Transverse colon (tissue), 4 donors: ENCODE measurements around the gene NEURL1. TPM values are rescaled to one million over a fixed set of nuclear protein-coding genes. Genes with fewer than 3 reads are reported as not detected.
A peak's percentile ranks its signal among the peaks of the same experiment; 100 is the strongest.

Experiments
- DNase-seq: peaks from one replicate; pipeline ENCODE4 v3.0.0-alpha.2; 2019
- H3K27ac ChIP-seq, 4 donors: fragments of 200-600 bp; sonication (generic); 2 replicates each; pipeline ENCODE4 v1.5.1; 2016 to 2018; ENCODE audit warnings: inconsistent platforms in 4 of 4
- H3K27me3 ChIP-seq: fragments of 200-600 bp; sonication (generic); 2 replicates; pipeline ENCODE4 v1.5.1; 2017; ENCODE audit warnings: inconsistent platforms
- H3K36me3 ChIP-seq, 4 donors: fragments of 200-600 bp; sonication (generic); 2 replicates each; pipeline ENCODE4 v1.5.1; 2017 to 2019; ENCODE audit warnings: inconsistent platforms in 4 of 4
- H3K4me1 ChIP-seq, 4 donors: fragments of 200-600 bp; sonication (generic); 2 replicates each; pipeline ENCODE4 v1.5.1; 2017 to 2020; ENCODE audit warnings: inconsistent platforms in 4 of 4
- H3K4me3 ChIP-seq, 4 donors: fragments of 200-600 bp; sonication (generic); 1 replicate in 1 of 4; 2 replicates in 3 of 4; pipeline versions ENCODE4 v1.5.1 to v1.6.1; 2017 to 2019; ENCODE audit warnings: inconsistent platforms in 4 of 4
- H3K9me3 ChIP-seq, 2 donors: fragments of 200-600 bp; sonication (generic); 2 replicates each; pipeline ENCODE4 v1.5.1; 2017 to 2019; ENCODE audit warnings: inconsistent platforms in 2 of 2
- EP300 ChIP-seq: sonication (generic); formaldehyde crosslinking; IDR thresholded peaks from one replicate; pipeline ENCODE4 v1.6.1; 2017; ENCODE audit warnings: antibody characterized with exemption, low read depth
- POLR2A ChIP-seq: fragments of 450-650 bp; IDR thresholded peaks from one replicate; pipeline ENCODE4 v1.6.1; 2016; ENCODE audit warnings: antibody characterized with exemption, mild to moderate bottlenecking, moderate library complexity
- POLR2AphosphoS5 ChIP-seq, 3 donors: sonication (generic); formaldehyde crosslinking; IDR thresholded peaks; one replicate each; pipeline ENCODE4 v1.6.1; 2016; ENCODE audit warnings: antibody characterized with exemption in 3 of 3
- WGBS, 2 donors: methylation state at CpG; one replicate each; pipeline ENCODE4 v1.1.5; 2018; ENCODE audit warnings: low coverage in 1 of 2; 5-methylcytosine and 5-hydroxymethylcytosine counted together
- in situ Hi-C, 4 donors: fragments of 200-750 bp; cut with MboI; loops; one replicate each; pipeline versions ENCODE4 v1.15.0 to v1.15.1; 2017; ENCODE audit warnings: low sequenced_read_pairs in 3 of 4, low pct_ligation_motif_present in 1 of 4, low pct_unique_long_range_greater_than_20kb in 1 of 4
- intact Hi-C: fragments of 100-400 bp; cut with DNase I; formaldehyde crosslinking; loops from one replicate; pipeline ENCODE4 v1.15.1; 2023; ENCODE audit warnings: low total_unique reads
- total RNA-seq, 4 donors: library from RNA; depleted of rRNA; stranded (reverse); fragments of >200 nt; gene quantifications; one replicate each; pipeline ENCODE4 v1.1.0, GENCODE V29; 2016
- TF ChIP-seq, protein P1 (sequence below), 5 experiments: fragments of 200-600 bp in 3 of 5; fragments of 450-650 bp in 2 of 5; sonication (generic) in 3 of 5; IDR thresholded peaks; 1 replicate in 2 of 5; 2 replicates in 3 of 5; pipeline ENCODE4 v1.5.1; 2016 to 2017; ENCODE audit warnings: antibody characterized with exemption in 5 of 5, inconsistent platforms in 3 of 5, mild to moderate bottlenecking in 2 of 5, moderate library complexity in 1 of 5

Gene NEURL1
- total RNA-seq, 4 donors from 2014 or later, result 36.7 to 177 (median 55.8) TPM

DNA sequence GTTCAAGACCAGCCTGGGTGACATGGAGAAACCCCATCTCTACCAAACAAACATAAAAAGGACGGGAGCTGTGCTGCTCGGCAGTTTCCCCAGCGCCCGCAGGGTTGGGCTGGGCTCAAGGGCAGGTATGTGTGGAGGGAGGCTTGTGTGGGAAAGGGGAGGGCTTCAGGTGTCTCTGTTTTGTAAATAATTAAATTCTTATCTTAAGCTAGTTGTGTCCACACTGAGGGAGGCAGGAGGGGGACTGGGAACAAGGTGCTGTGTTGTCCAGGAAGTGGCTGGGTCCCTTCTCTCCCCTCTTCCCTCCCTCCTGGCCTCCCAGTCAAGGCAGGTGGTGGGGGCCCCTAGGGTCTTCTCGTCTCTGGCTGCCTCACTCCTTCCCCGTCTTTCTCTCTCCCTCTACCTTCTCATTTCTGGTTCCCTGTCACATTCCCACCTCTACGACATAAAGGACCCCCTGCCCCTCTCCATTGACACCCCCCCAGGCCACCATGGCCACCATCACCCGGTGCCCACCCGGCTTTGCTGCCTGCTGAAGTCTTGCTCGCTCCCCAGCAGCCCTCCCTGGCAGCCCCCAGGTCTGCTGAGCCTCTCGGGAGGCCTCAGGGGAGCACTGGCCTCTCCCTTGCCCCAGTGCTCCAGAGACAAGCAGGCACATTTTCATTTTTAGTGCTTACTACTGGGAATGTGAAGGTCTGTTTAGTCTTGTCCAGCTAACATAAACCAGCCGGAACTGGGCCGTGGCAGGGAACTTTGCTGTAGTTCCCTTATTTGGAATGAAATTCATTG, 19.3 kb downstream of the NEURL1 start:
- Histone ChIP-seq H3K4me1 (peaks cover 13 to 38% (median 20%) of the 10 kb centered on the region in 4 donors), H3K9me3 (no peaks in the 10 kb centered on the region), H3K36me3 (no peaks in the 10 kb centered on the region), H3K4me3 (no peak overlapping the region), H3K27me3 (no peaks in the 10 kb centered on the region), H3K27ac (peak overlapping the region; percentile 59 to 77 (median 70))
- in situ Hi-C loops (no loop called here), intact Hi-C loops (no loop called here)
- WGBS, 2 donors, result 48% methylated on average over 13 of the region's 13 CpGs; no CpG with 5 or more reads in 1 of the 2 donors
- TF ChIP-seq POLR2AphosphoS5 (IDR thresholded peaks at IDR 0.05), result peak in 2 of 3 donors; percentile 53 to 64
- TF ChIP-seq, protein P1, sequence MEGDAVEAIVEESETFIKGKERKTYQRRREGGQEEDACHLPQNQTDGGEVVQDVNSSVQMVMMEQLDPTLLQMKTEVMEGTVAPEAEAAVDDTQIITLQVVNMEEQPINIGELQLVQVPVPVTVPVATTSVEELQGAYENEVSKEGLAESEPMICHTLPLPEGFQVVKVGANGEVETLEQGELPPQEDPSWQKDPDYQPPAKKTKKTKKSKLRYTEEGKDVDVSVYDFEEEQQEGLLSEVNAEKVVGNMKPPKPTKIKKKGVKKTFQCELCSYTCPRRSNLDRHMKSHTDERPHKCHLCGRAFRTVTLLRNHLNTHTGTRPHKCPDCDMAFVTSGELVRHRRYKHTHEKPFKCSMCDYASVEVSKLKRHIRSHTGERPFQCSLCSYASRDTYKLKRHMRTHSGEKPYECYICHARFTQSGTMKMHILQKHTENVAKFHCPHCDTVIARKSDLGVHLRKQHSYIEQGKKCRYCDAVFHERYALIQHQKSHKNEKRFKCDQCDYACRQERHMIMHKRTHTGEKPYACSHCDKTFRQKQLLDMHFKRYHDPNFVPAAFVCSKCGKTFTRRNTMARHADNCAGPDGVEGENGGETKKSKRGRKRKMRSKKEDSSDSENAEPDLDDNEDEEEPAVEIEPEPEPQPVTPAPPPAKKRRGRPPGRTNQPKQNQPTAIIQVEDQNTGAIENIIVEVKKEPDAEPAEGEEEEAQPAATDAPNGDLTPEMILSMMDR (IDR thresholded peaks at IDR 0.05), result no peak
- DNase-seq, result no peak

DNA sequence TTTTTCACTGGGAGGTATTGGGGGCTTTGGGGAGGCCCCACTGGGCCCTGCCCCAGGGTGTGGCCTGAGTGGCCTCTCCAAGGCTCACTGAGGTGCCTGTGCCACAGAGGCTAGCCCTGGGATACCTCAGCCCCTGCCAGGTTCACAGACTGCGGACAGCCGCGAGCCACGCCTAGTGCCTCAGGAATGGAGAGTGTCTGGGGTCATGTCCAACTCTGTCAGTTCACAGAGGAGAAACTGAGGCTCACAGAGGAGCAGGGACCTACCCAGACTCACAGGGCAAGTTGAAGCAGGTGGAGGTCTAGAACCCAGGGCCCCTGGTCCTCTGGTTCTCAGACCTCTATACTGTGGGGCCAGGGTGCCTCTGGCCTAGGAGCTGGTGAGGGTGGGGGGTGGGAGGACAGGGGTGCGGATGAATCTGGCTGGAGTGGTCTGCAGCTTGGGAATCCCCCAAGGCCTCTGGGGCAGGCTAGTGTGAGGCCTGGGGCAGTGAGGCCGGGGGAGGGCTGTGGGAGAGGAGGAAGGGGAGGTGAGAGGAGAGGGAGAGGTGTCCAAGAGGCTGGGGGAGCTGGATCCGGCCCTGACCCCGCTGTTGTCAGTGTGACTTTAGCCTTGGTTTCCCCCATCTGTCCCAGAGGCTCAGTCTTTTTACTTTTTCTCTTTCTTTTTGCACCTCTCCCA, 20.0 kb downstream of the NEURL1 start:
- 83% methylated on average over 8 of the region's 8 CpGs; no CpG with 5 or more reads in 1 of the 2 donors for WGBS, 2 donors
- Histone ChIP-seq H3K27me3 (no peaks in the 10 kb centered on the region), H3K4me3 (no peak overlapping the region), H3K4me1 (peaks cover 13 to 35% (median 20%) of the 10 kb centered on the region in 4 donors), H3K27ac (peak overlapping the region; percentile 59 to 77 (median 70)), H3K9me3 (no peaks in the 10 kb centered on the region), H3K36me3 (no peaks in the 10 kb centered on the region)
- TF ChIP-seq POLR2A, result no peak
- TF ChIP-seq POLR2AphosphoS5 (IDR thresholded peaks at IDR 0.05), result no peak
- TF ChIP-seq, protein P1 (IDR thresholded peaks at IDR 0.05), result no peak
- no peak for TF ChIP-seq EP300
- in situ Hi-C loops, result no loop called here
- no peak for DNase-seq
- intact Hi-C loops, result no loop called here

DNA sequence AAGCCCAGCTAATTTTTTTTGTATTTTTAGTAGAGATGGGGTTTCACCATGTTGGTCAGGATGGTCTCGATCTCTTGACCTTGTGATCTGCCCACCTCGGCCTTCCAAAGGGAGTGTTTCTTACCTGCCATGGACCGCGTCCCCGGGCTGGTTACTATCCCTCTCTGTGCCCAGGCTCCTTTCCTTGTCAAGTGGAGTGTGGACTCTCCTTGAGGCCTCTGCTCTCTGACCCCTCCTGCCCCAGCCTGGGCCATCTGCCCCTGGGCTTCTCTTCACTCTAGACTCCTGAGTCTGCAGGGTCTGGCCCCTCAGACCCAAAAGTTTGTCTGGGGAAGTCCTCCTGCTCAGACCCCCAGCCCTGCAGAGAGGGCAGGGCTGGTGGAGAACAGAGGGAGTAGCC, 20.7 kb downstream of the NEURL1 start:
- H3K27ac ChIP-seq, result peak overlapping the region; percentile 57 to 77 (median 64)
- 94 to 100% methylated on average over 3 to 5 of the region's 5 CpGs for WGBS, 2 donors
- peaks cover 13 to 35% (median 20%) of the 10 kb centered on the region in 4 donors for H3K4me1 ChIP-seq
- intact Hi-C loops, result no loop called here
- DNase-seq, result no peak
- no peak overlapping the region for H3K4me3 ChIP-seq
- H3K36me3 ChIP-seq, result no peaks in the 10 kb centered on the region
- in situ Hi-C loops, result no loop called here
- H3K9me3 ChIP-seq, result no peaks in the 10 kb centered on the region
- no peak for TF ChIP-seq EP300
- TF ChIP-seq POLR2A, result no peak
- no peak for TF ChIP-seq POLR2AphosphoS5 (IDR thresholded peaks at IDR 0.05)
- TF ChIP-seq, protein P1 (IDR thresholded peaks at IDR 0.05), result no peak
- H3K27me3 ChIP-seq, result no peaks in the 10 kb centered on the region

DNA sequence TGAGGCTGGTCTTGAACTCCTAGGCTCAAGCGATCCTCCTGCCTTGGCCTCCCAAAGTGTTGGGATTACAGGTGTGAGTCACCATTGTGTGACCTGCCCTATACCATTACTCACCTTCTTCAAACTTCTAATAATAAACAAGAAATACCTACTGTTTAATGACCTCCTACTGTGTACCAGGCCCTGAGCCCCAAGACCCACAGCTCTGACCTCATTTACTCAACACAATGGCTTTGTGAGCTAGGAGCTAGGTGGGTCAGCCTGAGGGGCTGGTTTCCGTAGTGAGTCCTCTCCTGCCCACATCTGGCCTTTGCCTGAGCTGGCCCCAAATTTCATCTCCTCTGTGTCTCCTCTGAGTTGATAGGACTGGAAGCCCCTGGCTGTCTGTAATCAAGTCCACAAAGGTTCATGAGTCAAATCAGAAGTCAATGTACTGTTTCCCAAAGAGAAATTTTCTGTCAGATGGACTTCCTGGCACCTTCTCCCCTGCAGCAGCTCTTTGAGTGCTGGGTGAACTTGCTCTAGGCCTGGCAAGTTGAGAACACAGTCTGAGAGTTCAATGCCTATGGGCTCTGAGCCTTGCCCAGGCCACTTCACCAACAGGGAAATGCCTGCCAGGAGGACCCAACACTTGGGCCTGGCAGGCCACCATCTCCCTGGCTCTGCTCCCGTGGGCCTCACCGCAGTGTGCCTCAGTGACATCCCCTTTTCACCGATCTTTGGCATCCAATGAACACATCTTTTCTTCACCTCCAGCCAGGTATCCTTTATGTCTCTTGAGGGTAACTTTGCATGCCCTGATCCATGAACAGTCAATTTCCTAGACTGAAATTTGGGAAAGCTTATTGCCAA, 24.0 kb downstream of the NEURL1 start:
- H3K27ac ChIP-seq, result no peak overlapping the region
- no peaks in the 10 kb centered on the region for H3K27me3 ChIP-seq
- in situ Hi-C loops (no loop called here), intact Hi-C loops (no loop called here)
- H3K4me3 ChIP-seq, result no peak overlapping the region
- no peaks in the 10 kb centered on the region for H3K9me3 ChIP-seq
- peaks cover 10 to 31% (median 18%) of the 10 kb centered on the region in 4 donors for H3K4me1 ChIP-seq
- TF ChIP-seq POLR2AphosphoS5 (IDR thresholded peaks at IDR 0.05) (no peak), POLR2A (no peak), EP300 (no peak)
- TF ChIP-seq, protein P1 (IDR thresholded peaks at IDR 0.05), result no peak
- WGBS, 2 donors, result 98 to 100% methylated on average over 1 to 5 of the region's 5 CpGs
- DNase-seq, result no peak
- no peaks in the 10 kb centered on the region for H3K36me3 ChIP-seq
